ENCODE results near the gene FBLN2.

DNA sequence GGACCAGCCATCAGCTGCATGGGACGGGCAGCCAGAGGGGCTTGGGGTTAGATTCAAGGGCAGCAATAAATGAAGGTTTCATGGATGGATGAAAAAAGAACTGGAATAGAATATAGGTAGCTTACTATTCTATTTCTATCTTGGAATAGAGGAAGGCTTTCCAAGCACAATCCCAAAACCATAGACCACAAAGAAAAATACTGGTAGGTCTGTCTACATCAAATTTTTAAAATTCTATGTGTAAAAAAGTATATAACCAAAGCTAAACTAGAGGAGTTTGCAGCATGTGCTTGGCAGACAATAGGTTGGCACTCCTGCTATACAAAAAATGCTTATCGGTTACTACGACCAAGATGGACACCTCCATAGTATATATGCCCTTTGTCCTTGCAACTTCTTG is 7.2 kb upstream of the FBLN2 start:
- TF ChIP-seq POLR2AphosphoS5 (IDR thresholded peaks at IDR 0.05) = no peak
- TF ChIP-seq, protein P1, sequence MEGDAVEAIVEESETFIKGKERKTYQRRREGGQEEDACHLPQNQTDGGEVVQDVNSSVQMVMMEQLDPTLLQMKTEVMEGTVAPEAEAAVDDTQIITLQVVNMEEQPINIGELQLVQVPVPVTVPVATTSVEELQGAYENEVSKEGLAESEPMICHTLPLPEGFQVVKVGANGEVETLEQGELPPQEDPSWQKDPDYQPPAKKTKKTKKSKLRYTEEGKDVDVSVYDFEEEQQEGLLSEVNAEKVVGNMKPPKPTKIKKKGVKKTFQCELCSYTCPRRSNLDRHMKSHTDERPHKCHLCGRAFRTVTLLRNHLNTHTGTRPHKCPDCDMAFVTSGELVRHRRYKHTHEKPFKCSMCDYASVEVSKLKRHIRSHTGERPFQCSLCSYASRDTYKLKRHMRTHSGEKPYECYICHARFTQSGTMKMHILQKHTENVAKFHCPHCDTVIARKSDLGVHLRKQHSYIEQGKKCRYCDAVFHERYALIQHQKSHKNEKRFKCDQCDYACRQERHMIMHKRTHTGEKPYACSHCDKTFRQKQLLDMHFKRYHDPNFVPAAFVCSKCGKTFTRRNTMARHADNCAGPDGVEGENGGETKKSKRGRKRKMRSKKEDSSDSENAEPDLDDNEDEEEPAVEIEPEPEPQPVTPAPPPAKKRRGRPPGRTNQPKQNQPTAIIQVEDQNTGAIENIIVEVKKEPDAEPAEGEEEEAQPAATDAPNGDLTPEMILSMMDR (IDR thresholded peaks at IDR 0.05) = no peak
- TF ChIP-seq EP300 (IDR thresholded peaks at IDR 0.05) = no peak
- TF ChIP-seq POLR2A (IDR thresholded peaks at IDR 0.05) = no peak
